Choroid plexus epithelial cell (primary cell): ENCODE measurements around the gene PIEZO2.
"Not testable (repeated sequence)": the region's sequence is repeated elsewhere in the genome, so short reads cannot be mapped to it uniquely, and the experiment has no call there.

Experiments used
- DNase-seq: peaks from one replicate; pipeline ENCODE4 v3.0.0-alpha.2; 2010; ENCODE audit warnings: low read depth
- H3K4me3 ChIP-seq: 2 replicates; pipeline ENCODE4 v1.5.1; 2011; ENCODE audit warnings: low read depth, mild to moderate bottlenecking, control low read depth, low read length, moderate library complexity
- CTCF ChIP-seq: conservative IDR thresholded peaks from 2 replicates; pipeline ENCODE4 v1.5.1; 2011; ENCODE audit warnings: low read depth, mild to moderate bottlenecking, control low read depth, inconsistent platforms, low read length, moderate library complexity

PIEZO2 gene

GRCh38 chr18:11149441-11150270, at the start of gene PIEZO2:
Gene PIEZO2, minus strand, starts transcription at chr18:11149569. Its CDS starts 981 bp downstream, at chr18:11148588.
- peak; percentile 78 for DNase-seq
- peak within 1 kb of the TSS; percentile 63 for H3K4me3 ChIP-seq
- no peak for TF ChIP-seq CTCF

GRCh38 chr18:11183637-11184036, 34.3 kb upstream of the PIEZO2 start:
- DNase-seq, result no peak
- no peak overlapping the region for H3K4me3 ChIP-seq
- no peak for TF ChIP-seq CTCF

GRCh38 chr18:11181629-11182028, 32.3 kb upstream of the PIEZO2 start:
- H3K4me3 ChIP-seq, DNase-seq: not testable (repeated sequence)

- no peak overlapping the region for H3K4me3 ChIP-seq
- no peak for DNase-seq
- TF ChIP-seq CTCF, result no peak
Measured at GRCh38 chr18:11179959-11180519, 30.7 kb upstream of the PIEZO2 start.

GRCh38 chr18:11178951-11179549, 29.7 kb upstream of the PIEZO2 start:
- peak; percentile 64 for DNase-seq
- TF ChIP-seq CTCF, result no peak
- H3K4me3 ChIP-seq, result no peak overlapping the region

- DNase-seq, result no peak
- no peak for TF ChIP-seq CTCF
- H3K4me3 ChIP-seq, result no peak overlapping the region
Measured at GRCh38 chr18:11177382-11177781, 28.0 kb upstream of the PIEZO2 start.

- TF ChIP-seq CTCF, result no peak
- H3K4me3 ChIP-seq, result no peak overlapping the region
- no peak for DNase-seq
Measured at GRCh38 chr18:11176481-11176881, 27.1 kb upstream of the PIEZO2 start.
